Stimulated activated CD4-positive, alpha-beta T cell treated with anti-CD3 and anti-CD28 coated beads, Interleukin-4, amount 100 ng/mL, for 4 hours (primary cell): Measurements from ENCODE around the gene MLYCD.

Experiments
- DNase-seq, 2 experiments: peaks; one replicate each; pipeline ENCODE4 v3.0.0-alpha.2; 2020

Gene MLYCD

DNA sequence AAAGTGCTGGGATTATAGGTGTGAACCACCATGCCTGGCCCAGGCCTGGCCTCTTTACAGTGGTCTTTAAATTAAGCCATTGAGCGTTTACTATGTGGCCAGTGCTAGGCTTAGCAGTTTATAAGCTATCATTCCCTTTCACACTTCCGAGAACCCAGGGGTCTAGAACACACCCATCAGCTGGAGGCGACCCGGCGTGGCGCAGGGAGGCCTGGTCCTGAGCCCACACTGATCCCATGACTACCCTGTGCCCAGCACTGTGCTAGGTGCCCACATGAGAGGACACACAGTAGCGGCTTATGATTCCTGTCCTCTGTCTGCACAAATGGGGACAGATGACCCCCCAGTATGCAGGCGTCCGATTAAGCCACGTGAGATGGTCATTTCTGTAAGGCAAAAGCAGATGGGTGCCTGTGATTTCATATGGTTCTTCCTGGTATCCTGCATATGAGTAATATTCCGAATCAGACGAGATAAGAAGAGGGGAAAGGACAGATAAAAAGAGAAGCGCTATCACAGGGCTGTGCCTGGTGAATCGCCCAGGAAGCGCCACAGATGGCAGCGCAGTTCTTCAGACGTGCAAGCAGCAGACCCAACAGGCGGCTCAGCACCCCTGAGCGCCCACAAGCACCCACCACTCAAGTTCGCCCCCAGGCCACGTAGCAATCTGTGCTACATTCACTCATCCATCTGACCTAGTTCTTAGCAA is 59.4 kb downstream of the MLYCD start:
- no peak for DNase-seq

GRCh38 chr16:83958846-83959565 is 60.1 kb downstream of the MLYCD start:
- DNase-seq, result no peak

GRCh38 chr16:83959656-83960434 is 60.9 kb downstream of the MLYCD start:
- DNase-seq, result no peak

DNA sequence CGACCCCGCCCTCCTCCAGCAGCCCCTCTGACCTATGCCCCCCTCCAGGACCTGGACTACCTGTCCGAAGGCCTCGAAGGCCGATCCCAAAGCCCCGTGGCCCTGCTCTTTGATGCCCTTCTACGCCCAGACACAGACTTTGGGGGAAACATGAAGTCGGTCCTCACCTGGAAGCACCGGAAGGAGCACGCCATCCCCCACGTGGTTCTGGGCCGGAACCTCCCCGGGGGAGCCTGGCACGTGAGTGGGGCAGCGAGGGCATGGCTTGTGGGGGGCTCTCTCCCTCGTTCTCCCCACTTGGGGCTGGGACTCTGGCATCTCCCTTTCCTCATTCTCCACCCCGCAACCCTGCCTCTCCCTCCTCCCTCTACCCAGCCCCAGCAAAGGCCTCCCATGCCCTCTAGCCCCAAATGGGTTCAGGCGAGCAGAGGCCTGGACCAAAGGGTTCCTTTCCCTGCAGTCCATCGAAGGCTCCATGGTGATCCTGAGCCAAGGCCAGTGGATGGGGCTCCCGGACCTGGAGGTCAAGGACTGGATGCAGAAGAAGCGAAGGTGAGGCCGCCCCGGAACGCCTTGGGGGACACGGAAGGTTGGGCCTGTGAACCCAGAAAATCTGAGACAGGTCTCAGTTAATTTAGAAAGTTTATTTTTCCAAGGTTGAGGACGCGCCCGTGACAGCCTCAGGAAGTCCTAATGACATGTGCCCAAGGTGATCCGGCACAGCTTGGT is 61.8 kb downstream of the MLYCD start:
- DNase-seq, result no peak

DNA sequence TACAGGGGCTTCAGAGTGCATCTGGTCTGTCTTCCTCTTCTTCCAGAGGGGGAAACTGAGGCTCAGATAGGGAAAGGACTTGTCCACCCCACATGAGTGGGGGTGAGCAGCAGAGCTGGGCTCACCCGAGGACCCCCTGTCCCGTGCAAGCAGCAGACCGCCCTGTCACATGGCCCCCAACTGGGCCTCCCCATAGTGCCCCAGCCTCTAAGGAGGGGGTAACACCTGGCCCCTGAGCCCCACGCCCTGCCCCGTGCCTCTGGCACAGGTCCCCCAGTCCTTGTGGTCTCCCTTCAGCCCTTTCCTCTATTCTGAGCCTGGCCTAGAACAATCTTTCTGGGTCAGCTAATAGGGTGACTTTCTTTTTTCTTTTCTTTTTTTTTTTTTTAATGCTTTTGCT is 62.7 kb downstream of the MLYCD start:
- DNase-seq, result no peak

- no peak for DNase-seq
Observed at GRCh38 chr16:83963277-83964119, 64.6 kb downstream of the MLYCD start.

DNA sequence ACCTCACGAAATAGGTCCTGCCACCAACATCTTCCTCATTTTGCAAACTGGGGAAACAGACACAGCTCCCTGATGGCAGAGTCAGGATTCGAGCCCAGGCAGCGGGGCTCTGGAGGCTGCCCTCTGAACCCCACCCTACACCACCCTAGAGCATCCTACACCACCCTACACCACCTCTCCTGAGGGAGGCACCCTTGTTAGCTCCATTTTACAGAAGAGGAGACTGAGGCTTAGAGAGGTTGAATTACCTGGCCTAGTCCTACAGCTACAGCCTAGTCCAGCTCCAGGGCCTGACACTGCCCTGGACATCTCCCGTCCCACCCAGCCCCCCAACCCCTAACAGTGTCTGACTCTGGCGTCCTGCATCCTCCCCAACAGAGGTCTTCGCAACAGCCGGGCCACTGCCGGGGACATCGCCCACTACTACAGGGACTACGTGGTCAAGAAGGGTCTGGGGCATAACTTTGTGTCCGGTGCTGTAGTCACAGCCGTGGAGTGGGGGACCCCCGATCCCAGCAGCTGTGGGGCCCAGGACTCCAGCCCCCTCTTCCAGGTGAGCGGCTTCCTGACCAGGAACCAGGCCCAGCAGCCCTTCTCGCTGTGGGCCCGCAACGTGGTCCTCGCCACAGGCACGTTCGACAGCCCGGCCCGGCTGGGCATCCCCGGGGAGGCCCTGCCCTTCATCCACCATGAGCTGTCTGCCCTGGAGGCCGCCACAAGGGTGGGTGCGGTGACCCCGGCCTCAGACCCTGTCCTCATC is 65.9 kb downstream of the MLYCD start:
- no peak for DNase-seq

- no peak for DNase-seq
Observed at GRCh38 chr16:83965444-83966152, 66.7 kb downstream of the MLYCD start.

DNA sequence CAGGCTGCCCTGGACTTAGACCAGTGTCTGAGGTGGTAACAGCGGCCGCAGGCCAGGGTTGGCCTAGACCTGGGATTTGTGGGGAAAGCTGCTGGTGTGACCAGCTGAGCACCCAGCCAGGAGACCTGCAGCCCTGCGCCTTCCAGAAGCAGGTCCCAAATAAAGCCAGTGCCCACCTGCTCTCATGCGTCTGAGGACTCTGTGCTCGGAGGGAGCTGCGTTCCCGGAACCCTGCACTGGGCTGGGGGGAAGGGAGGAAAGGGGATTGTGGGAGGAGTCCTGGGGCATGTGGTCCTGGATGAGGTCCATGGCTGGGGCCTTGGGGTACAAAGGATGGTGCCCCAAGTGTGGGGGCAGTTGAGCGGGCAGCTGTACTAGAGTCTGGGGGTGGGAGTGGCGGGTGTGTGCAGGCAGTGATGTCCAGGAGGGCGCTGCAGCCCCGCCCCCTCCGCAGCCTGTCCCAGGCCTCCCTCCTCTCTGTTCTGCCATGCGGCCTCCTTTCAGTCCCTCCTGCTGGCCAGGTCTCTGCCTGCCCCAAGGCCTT is 67.3 kb downstream of the MLYCD start:
- DNase-seq, result no peak

DNA sequence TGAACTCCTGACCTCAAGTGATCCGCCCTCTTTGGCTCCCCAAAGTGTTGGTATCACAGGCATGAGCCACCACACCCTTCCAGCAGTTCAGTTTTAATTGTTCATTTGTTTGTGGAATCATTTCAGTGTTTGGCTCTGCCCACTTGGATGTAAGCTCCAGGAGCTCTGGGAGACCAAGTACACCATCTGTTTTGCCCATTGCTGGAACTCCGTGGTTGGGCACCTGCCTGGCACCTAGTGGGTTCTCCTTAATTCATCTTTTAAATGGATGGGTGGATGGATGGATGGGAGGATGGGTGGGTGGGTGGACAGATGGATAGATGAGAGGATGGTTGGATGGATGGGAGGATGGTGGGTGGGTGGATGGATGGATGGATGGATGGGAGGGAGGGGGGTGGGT is 68.2 kb downstream of the MLYCD start:
- DNase-seq, result no peak

DNA sequence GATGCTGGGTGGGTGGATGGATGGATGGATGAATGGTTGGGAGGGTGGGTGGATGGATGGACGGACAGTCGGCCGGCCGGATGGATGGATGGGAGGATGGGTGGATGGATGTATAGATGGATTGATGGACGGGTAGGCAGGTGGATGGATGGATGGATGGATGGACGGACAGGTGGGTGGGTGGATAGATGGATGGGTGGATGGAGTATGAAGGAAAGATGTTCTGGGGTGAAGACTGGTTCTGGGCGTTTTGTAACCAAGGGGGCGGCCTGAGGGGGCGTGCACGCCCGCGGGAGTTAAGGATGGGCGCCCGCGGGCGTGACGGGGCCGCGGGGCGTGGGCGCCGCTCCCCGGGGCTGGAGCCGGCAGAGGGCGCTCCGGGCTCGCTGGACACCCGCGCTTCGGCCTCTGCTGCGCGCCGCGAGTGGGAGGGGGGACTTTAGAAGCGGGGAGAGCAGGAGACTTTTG is 69.0 kb downstream of the MLYCD start, which contains the start of gene NECAB2:
Gene NECAB2, plus strand, starts transcription at position 407 of the 468 bp plus-strand sequence. CDS start 405 bp downstream, outside the sequence.
- DNase-seq, result no peak

- no peak for DNase-seq
Observed at GRCh38 chr16:83968306-83968851, 69.5 kb downstream of the MLYCD start.

DNA sequence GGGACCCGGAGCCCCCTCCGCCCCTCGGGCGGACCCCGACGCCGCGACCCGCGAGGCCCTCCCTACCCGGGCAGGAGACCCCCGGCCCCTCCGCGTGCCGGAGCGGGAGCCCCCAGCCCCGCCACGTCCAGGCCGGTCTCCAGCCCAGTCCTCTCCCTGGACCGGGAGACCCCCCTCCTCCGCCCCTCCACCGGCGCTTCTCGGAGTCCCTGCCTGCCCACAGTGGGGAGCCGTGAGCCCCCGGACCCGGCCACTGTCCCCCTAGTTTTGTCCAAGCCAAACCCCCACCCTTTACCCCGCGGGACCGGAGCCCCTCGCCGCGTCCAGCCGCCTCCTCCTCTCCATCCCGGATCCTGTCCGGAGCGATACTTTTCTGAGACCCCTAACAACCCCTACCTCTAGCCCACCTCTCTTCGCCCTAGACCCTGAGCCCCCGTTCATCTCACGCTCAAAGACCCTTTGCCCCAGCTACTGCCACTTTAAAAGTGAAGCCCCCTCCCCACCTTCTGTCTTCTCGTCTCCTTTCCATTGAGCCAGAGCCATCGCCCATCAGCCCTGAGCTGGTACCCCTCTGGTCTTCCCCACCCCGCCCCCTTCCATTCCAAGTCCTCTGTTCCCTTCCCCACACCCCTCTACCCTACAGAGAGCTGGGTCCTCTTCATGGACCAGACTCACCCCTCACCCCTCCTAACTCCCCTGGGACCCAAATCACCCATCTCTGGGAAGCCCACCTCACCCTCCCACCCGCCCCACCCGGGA is 70.2 kb downstream of the MLYCD start:
- DNase-seq, result no peak

DNA sequence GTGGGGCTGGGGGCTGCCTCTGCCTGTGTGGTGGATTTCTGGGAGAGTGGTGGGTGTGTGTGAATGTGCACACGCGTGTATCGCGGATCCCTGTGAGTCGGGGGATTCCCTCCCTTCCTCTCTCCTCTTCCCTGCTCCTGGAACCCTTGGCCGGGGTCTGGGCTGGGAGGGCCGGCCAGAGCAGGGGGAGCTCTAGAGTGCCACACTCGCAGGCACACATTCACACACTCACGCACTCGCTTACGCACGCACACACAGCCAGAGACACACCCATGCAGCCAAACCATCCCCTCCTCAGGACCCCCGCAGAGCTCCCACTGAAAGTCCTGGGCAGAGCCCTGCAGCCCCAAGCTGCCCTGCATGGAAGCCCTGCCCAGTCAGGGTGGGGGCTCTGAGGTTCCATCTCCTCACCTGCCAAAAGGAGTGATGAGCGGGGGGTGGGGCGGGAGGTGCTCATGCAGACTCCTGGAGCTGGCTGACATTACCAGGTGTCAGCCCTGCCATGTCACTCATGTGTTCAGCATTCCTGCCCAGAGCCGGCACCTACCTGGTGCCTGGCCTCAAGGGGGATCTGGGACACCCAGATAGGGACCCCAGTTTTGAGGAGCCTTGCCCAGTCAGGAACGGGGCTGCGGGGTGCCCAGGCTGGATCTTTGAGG is 71.0 kb downstream of the MLYCD start:
- no peak for DNase-seq

- no peak for DNase-seq
Observed at GRCh38 chr16:83970430-83970815, 71.5 kb downstream of the MLYCD start.

GRCh38 chr16:83971165-83972130 is 72.5 kb downstream of the MLYCD start:
- DNase-seq, result no peak
